ENCODE results near the gene SLC26A4.

The SLC26A4 gene

GRCh38 chr7:107696330-107696946 lies 35.8 kb downstream of the SLC26A4 start:
- DNase-seq (ENCODE audit: low read depth, low spot score): no peak

- DNase-seq (ENCODE audit: low read depth, low spot score): no peak
These were observed 36.9 kb downstream of the SLC26A4 start for GRCh38 chr7:107697321-107698049.

DNA sequence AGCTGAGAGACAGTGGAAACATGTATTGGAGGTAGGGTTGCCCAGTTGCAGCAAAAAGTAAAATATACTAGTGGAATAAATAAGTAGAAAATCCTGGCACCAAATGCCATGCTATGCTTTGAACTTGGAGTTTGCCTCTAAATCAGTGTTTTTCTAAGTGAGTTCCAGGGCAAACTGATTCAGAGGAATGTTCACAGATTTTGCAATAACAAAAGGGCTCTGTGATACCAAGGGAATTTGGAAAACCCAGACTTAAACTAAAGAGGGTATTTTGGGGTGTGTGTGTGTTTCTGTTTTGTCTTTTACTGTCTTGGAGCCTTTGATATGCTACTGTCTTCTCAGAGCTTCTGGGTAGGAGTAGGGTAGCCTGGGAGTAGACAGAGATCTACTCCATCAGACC lies 39.9 kb downstream of the SLC26A4 start:
- no peak for DNase-seq (ENCODE audit: low read depth, low spot score)

DNA sequence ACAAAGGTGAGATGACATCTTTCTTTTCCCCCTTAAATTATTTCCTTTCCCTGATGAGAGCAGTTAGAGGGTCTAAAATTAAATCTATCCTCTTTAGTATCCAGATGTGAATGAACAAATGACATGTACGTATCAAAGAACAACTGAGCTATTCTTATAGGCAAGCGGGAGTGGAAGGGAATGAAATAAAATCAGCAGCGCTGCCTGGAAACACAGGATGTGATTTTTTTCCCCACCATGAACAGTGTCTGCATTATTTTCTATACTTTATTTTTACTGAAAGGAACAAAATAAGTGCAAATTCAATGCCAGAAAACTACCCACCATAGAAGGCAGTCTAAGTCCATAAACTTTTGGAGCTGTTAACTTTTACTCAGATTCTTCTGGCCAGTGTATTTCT lies 40.6 kb downstream of the SLC26A4 start:
- no peak for DNase-seq (ENCODE audit: low read depth, low spot score)

DNA sequence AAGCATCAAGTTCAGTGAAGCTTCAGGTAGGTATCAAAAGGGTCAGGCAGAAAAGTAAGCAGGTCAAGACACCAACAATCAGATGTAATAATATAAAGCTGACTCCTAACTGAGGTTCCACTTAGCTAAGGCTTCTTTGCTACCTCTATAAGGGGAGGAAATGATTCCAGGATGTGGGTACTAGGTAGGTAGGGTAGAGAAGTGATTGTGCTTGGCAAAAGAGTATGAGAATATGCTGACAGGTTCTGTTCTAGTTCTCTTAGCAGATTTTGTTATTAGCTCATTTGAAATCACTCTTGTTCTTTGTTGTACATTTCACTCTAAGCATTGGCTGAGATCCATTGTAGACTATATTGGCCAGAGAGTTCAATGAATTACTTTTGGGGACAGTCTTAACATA lies 42.6 kb downstream of the SLC26A4 start:
- no peak for DNase-seq (ENCODE audit: low read depth, low spot score)

- no peak for DNase-seq (ENCODE audit: low read depth, low spot score)
These were observed 43.2 kb downstream of the SLC26A4 start for GRCh38 chr7:107703872-107704271.

- no peak for DNase-seq (ENCODE audit: low read depth, low spot score)
These were observed 48.3 kb downstream of the SLC26A4 start for GRCh38 chr7:107708956-107709355.

- DNase-seq (ENCODE audit: low read depth, low spot score): no peak
These were observed 50.7 kb downstream of the SLC26A4 start for GRCh38 chr7:107711301-107711700.

- no peak for DNase-seq (ENCODE audit: low read depth, low spot score)
These were observed 51.4 kb downstream of the SLC26A4 start for GRCh38 chr7:107712025-107712424.

DNA sequence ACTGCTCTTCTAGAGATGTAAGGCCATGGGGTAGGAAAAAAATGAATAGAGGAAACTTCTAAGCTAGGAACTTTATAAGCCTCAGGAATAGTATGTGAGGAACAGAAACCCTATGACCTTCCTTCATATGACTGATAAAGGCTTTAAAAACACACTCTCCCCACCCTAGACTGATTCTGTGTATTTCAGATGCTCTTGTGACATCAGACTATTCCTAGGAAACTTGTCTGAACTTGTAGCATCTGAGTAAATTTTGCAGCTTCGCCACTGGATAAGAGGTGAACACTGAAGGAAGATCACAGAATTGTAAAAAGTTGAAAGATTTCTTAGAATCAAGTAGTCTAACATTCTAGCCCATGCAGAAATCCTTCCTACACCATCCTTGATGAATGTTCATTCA lies 52.3 kb downstream of the SLC26A4 start:
- DNase-seq (ENCODE audit: low read depth, low spot score): no peak

- no peak for DNase-seq (ENCODE audit: low read depth, low spot score)
These were observed 54.9 kb downstream of the SLC26A4 start for GRCh38 chr7:107715531-107715930.

DNA sequence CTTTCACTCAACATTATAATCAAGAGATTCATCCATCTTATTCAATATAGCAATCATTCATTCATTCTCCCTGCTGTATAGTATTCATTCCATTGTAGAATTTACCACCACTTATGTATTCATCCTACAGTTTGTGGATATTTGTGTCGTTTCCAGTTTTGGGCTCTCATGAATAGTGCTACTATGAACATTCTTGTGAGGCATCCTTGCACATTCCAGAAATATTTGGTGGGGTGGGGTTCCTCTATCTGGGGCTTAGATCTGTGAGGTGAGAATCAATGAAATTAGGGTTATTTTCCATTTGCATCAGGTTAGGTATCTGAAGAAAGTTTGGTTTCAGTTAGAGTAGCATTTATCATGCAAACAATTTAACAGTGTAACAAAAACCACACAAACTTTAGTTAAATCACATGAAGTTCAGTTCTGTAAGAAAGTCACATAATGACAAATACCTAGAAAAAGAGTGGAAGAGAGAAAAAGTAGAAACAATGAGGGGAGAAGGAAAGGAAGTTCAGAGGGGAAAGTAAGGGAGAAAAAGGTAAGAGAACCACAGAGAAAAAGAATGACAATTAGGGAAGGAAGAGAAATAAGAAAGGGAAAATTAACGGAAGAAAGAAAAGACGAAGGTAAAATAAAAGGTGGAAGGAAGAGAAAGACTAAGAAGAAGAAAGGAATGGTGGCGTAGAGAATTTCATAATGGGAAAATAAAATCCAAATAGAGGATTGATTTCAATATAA lies 58.0 kb downstream of the SLC26A4 start:
- no peak for DNase-seq (ENCODE audit: low read depth, low spot score)

DNA sequence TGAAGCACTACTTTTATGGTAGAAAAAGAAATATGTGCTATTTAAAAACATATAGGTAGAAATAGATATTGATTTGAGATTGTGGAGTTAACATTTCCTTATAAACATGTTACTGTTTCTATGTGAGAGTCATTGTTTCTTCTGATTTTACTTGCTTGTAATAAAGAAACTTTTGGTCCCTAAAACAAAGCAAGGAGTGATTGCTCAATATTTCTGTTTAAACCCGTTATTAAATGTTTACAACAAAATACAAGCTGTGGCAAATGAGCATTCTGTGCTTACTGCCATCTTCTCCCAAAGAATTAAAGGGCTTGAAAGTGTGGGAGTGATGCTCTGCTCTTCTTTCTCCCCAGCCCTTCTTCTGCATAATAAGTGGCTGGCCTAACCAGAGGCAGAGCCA lies 60.7 kb downstream of the SLC26A4 start:
- no peak for DNase-seq (ENCODE audit: low read depth, low spot score)

DNA sequence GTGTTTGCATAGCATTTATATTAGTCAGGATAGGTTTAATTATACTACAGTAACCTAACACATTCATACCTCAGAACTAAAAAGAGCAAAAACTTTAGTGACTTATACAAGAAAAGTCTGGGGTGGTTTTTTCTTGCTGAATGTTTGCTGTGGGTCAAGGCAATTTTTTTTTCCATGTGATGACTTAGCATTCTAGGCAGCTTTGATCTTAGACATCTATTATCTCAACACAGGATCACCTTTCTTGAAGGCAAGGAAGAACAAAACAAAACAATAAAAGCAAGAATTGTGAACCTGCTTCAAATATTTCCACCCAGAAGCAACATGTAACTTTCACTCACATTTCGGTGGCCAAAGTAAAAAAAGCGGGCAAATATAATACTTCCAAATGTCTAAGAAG lies 62.6 kb downstream of the SLC26A4 start:
- no peak for DNase-seq (ENCODE audit: low read depth, low spot score)

DNA sequence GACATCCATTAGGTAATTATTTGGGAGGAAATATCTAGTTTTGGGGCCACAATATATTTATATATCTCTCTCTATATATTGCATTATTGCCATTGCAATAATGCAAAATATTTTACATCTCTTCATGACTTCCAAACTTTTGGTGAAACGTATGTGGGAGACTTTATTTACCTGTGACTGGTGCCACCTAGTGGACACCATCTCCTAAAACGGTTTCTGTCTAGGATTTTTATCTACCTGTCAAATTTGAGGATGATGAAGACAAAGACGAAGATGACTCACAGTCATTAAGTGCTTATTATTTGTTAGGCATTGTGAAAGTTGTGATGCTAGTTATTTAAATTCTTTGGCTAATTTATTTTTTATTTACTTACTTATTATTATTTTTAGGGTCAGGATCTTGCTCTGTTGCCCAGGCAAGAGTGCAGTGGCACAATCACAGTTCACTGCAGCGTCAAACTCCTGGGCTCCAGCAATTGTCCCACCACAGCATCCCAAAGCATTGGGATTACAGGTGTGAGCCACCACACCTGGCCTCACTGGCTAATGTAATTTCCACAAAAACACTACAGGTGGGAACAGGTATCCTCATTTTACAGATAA lies 64.6 kb downstream of the SLC26A4 start:
- DNase-seq (ENCODE audit: low read depth, low spot score): peak; percentile 19

- DNase-seq (ENCODE audit: low read depth, low spot score): no peak
These were observed 65.9 kb downstream of the SLC26A4 start for GRCh38 chr7:107726356-107727130.

GRCh38 chr7:107728276-107728675 lies 67.6 kb downstream of the SLC26A4 start:
- DNase-seq (ENCODE audit: low read depth, low spot score): no peak

DNA sequence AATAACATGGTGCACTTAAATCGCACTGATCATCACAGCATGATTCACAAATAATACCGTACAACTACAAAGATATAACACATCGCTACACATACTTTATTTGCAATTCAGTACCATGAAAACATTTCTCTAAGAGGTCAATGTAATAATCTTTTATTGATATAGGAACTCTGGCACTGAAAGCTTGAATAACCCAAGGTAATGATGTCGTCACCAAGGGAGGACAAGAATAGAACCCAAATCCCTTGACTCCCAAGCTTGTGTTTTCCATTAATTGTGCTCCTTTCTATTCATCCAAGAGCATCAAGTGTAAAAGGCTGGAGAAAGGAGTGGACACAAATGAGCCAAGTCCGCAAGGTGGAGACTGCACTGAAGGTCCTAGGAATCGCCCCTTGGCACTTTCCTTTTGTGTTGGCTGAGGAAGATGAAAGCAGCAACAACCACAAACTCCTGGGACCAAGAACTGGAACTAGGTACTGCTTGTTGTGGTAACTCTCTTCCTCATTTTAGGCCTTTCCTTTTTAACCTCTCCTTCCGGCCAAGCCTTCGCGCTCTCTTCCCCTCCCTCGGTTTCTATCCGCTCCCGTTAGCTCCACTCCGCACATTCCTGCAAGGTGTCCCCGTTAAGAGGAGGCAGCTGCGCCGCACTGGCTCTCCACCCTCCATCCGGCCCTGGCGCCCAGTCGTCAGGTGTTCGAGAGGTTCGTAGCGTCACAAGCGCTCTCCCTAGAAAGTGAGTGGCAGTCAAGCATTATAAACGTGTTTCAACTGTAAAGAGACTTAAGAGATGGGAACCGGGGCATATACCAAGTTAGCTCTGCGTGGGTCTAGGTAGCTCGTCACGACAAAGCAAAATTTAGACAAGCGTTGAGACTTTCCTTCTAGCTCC lies 82.3 kb downstream of the SLC26A4 start:
- DNase-seq (ENCODE audit: low read depth, low spot score): no peak

- DNase-seq (ENCODE audit: low read depth, low spot score): peak; percentile 93
These were observed 83.1 kb downstream of the SLC26A4 start, which contains the start of gene CBLL1 for GRCh38 chr7:107743567-107744344. TSS of gene CBLL1 (plus strand) at chr7:107744142. CDS start at chr7:107744164, 22 bp downstream.

GRCh38 chr7:107744345-107744750 lies 83.7 kb downstream of the SLC26A4 start:
- DNase-seq (ENCODE audit: low read depth, low spot score): no peak
